ENCODE results near the gene AK1.

GRCh38 chr9:127838375-127839078, 38.9 kb downstream of the AK1 start:
- TF ChIP-seq CTCF (conservative IDR thresholded peaks at IDR 0.05 in 1 of 2, IDR thresholded peaks at IDR 0.05 in 1 of 2; ENCODE audit: extremely low read depth in 1 of 2, insufficient read depth in 1 of 2, low read depth in 1 of 2, low read length in 2 of 2) (no peak), EZH2 (IDR thresholded peaks at IDR 0.05; ENCODE audit: borderline replicate concordance, low read length) (no peak)
